ENCODE measurements around the gene STK32B.
"Not testable (repeated sequence)": the region's sequence is repeated elsewhere in the genome, so short reads cannot be mapped to it uniquely, and the experiment has no call there.

The STK32B gene

GRCh38 chr4:5261866-5262265 lies 210.6 kb downstream of the STK32B start:
- no peak for TF ChIP-seq CTCF (IDR thresholded peaks at IDR 0.05; ENCODE audit: low read depth, low read length, missing control alignments)
- DNase-seq (ENCODE audit: extremely low read depth, low read depth) = no peak
- H3K4me3 ChIP-seq (replicated peaks; ENCODE audit: low read depth, low read length) = no peak overlapping the region

- H3K4me3 ChIP-seq (replicated peaks; ENCODE audit: low read depth, low read length) = no peak overlapping the region
- no peak for DNase-seq (ENCODE audit: extremely low read depth, low read depth)
- no peak for TF ChIP-seq CTCF (IDR thresholded peaks at IDR 0.05; ENCODE audit: low read depth, low read length, missing control alignments)
These were observed 215.7 kb downstream of the STK32B start for GRCh38 chr4:5266991-5267390.

GRCh38 chr4:5267408-5267807 lies 216.1 kb downstream of the STK32B start:
- no peak overlapping the region for H3K4me3 ChIP-seq (replicated peaks; ENCODE audit: low read depth, low read length)
- DNase-seq (ENCODE audit: extremely low read depth, low read depth) = no peak
- no peak for TF ChIP-seq CTCF (IDR thresholded peaks at IDR 0.05; ENCODE audit: low read depth, low read length, missing control alignments)

GRCh38 chr4:5276475-5277075 lies 225.3 kb downstream of the STK32B start:
- TF ChIP-seq CTCF (IDR thresholded peaks at IDR 0.05; ENCODE audit: low read depth, low read length, missing control alignments) = no peak
- no peak overlapping the region for H3K4me3 ChIP-seq (replicated peaks; ENCODE audit: low read depth, low read length)
- DNase-seq (ENCODE audit: extremely low read depth, low read depth) = no peak

- H3K4me3 ChIP-seq (replicated peaks; ENCODE audit: low read depth, low read length) = no peak overlapping the region
- no peak for TF ChIP-seq CTCF (IDR thresholded peaks at IDR 0.05; ENCODE audit: low read depth, low read length, missing control alignments)
- no peak for DNase-seq (ENCODE audit: extremely low read depth, low read depth)
These were observed 225.8 kb downstream of the STK32B start for GRCh38 chr4:5277079-5277478.

- no peak for TF ChIP-seq CTCF (IDR thresholded peaks at IDR 0.05; ENCODE audit: low read depth, low read length, missing control alignments)
- DNase-seq (ENCODE audit: extremely low read depth, low read depth) = no peak
- H3K4me3 ChIP-seq (replicated peaks; ENCODE audit: low read depth, low read length) = no peak overlapping the region
These were observed 226.9 kb downstream of the STK32B start for GRCh38 chr4:5278213-5278612.

- H3K4me3 ChIP-seq (replicated peaks; ENCODE audit: low read depth, low read length); DNase-seq (ENCODE audit: extremely low read depth, low read depth): not testable (repeated sequence)
These were observed 228.8 kb downstream of the STK32B start for GRCh38 chr4:5280069-5280468.
